ENCODE results near the gene SIRT3. TPM values are rescaled to one million over a fixed set of nuclear protein-coding genes. Genes with fewer than 3 reads are reported as not detected.

The SIRT3 gene
- total RNA-seq, 1 donor from 2014 or later, result 36.4 TPM

DNA sequence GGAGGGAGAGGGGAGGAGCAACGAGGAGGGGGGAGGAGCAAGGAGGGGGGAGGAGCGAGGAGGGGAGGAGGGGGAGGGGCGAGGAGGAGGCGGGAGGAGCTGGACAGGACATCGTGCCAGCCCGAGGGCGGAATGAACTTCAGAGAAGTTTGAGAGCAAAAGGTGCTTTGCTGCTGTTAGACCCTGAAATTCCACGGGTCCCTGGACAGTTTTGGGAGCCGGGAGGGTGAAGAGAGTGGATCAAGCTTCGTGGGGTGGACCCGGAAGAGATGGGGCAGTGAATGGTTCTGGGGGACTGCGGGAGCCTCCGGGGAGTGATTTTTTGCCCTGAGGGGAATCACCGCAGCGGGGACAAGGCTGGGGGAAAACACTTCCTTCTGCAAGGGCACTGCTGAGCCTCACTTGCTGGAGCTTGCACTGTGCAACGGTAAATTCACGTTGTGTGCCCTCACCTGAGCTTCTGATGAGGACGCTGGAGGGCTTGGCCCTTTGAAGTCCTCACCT lies 31.4 kb upstream of the SIRT3 start:
- peaks cover 46% of the 10 kb centered on the region for H3K27me3 ChIP-seq (ENCODE audit: low read depth)
- H3K9me3 ChIP-seq (replicated peaks), result peaks cover 12% of the 10 kb centered on the region
- TF ChIP-seq, protein P1, sequence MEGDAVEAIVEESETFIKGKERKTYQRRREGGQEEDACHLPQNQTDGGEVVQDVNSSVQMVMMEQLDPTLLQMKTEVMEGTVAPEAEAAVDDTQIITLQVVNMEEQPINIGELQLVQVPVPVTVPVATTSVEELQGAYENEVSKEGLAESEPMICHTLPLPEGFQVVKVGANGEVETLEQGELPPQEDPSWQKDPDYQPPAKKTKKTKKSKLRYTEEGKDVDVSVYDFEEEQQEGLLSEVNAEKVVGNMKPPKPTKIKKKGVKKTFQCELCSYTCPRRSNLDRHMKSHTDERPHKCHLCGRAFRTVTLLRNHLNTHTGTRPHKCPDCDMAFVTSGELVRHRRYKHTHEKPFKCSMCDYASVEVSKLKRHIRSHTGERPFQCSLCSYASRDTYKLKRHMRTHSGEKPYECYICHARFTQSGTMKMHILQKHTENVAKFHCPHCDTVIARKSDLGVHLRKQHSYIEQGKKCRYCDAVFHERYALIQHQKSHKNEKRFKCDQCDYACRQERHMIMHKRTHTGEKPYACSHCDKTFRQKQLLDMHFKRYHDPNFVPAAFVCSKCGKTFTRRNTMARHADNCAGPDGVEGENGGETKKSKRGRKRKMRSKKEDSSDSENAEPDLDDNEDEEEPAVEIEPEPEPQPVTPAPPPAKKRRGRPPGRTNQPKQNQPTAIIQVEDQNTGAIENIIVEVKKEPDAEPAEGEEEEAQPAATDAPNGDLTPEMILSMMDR (IDR thresholded peaks at IDR 0.05; ENCODE audit: borderline replicate concordance), result no peak
- DNase-seq, result peak; percentile 52
- intact Hi-C loops (cut with micrococcal nuclease), result no loop called here
- peak overlapping the region; percentile 66 for H3K27ac ChIP-seq (replicated peaks)
- H3K36me3 ChIP-seq, result no peaks in the 10 kb centered on the region
- H3K4me1 ChIP-seq, result no peaks in the 10 kb centered on the region
- peak overlapping the region; percentile 48 for H3K4me3 ChIP-seq

DNA sequence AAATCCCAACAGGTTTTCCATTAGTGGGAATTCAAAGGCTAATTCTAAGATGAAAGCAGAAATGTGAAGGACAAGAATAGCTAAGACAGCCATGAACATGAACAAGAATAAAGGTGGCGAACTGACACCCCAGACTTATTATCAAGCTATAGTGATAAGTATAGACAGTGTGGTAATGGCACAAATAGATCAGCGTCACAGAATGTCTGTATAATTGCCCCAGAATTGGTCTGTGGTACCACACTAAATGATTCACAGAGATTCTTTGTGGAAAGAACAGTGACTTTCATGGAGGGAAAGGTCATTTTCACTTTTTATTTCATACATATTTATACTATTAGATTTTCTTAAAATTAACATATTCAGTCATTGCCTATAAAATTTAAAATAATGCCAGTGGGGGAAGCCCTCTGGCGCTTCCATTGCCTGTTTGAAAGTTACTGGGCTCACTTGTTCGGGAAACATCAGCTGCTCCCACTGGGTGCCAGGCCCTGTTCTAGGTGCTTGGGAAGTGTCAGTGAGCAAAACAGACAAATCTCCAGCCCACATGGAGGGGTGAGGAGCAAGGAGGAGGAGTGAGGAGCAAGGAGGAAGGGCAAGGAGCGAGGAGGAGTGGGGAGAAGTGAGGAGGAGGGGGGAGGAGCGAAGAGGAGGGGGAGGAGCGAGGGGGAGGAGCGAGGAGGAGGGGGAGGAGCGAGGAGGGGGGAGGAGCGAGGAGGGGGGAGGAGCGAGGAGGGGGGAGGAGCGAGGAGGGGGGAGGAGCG lies 30.7 kb upstream of the SIRT3 start:
- Histone ChIP-seq H3K27ac (replicated peaks) (no peak overlapping the region), H3K4me3 (no peak overlapping the region), H3K27me3 (ENCODE audit: low read depth) (peaks cover 39% of the 10 kb centered on the region), H3K9me3 (replicated peaks) (peaks cover 12% of the 10 kb centered on the region), H3K36me3 (no peaks in the 10 kb centered on the region), H3K4me1 (no peaks in the 10 kb centered on the region)
- DNase-seq, result no peak
- TF ChIP-seq, protein P1 (IDR thresholded peaks at IDR 0.05; ENCODE audit: borderline replicate concordance), result no peak
- intact Hi-C loops (cut with micrococcal nuclease), result no loop called here

DNA sequence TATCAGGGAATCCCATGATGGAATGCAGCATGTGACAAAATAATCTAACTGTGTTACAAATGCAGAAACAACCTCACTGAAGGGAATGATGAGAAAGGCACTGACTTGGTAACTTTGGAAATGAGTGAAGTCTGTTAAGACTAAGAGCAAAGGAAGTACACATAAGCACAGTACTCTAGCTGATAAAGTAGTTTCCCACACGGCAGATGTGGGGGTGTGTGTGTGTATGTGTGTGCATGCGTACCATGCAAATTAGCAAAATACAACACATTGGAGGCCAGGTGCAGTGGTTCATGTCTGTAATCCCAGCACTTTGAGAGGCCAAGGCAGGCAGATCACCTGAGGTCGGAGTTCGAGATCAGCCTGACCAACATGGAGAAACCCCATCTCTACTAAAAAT lies 25.5 kb upstream of the SIRT3 start:
- DNase-seq, result no peak
- Histone ChIP-seq H3K9me3 (replicated peaks) (peaks cover 20% of the 10 kb centered on the region), H3K27ac (replicated peaks) (no peak overlapping the region), H3K36me3 (no peaks in the 10 kb centered on the region), H3K27me3 (ENCODE audit: low read depth) (peaks cover 11% of the 10 kb centered on the region), H3K4me1 (no peaks in the 10 kb centered on the region), H3K4me3 (no peak overlapping the region)
- TF ChIP-seq, protein P1 (IDR thresholded peaks at IDR 0.05; ENCODE audit: borderline replicate concordance), result no peak
- intact Hi-C loops (cut with micrococcal nuclease), result no loop called here

DNA sequence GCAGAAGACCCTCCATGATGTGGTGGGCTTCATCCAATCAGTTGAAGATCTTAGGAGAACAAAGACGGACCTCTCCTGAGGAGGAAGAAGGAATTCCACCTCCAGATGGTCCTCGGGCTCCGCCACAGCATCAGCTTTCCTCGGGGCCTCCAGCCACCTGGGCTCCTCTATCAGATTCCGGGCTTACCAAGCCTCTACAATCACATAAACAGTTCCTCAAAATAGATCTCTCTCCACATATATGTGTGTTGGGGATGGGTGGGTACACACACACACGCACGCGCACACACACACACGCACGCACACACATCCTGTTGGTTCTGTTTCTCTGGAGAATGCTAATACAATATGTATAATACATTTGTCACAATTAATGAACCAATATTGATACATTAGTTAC lies 23.3 kb upstream of the SIRT3 start:
- H3K27ac ChIP-seq (replicated peaks), result no peak overlapping the region
- no peaks in the 10 kb centered on the region for H3K36me3 ChIP-seq
- H3K27me3 ChIP-seq (ENCODE audit: low read depth), result peaks cover 11% of the 10 kb centered on the region
- H3K4me3 ChIP-seq, result no peak overlapping the region
- no peaks in the 10 kb centered on the region for H3K4me1 ChIP-seq
- no peak for DNase-seq
- intact Hi-C loops (cut with micrococcal nuclease), result no loop called here
- TF ChIP-seq, protein P1 (IDR thresholded peaks at IDR 0.05; ENCODE audit: borderline replicate concordance), result no peak
- H3K9me3 ChIP-seq (replicated peaks), result peaks cover 8% of the 10 kb centered on the region

DNA sequence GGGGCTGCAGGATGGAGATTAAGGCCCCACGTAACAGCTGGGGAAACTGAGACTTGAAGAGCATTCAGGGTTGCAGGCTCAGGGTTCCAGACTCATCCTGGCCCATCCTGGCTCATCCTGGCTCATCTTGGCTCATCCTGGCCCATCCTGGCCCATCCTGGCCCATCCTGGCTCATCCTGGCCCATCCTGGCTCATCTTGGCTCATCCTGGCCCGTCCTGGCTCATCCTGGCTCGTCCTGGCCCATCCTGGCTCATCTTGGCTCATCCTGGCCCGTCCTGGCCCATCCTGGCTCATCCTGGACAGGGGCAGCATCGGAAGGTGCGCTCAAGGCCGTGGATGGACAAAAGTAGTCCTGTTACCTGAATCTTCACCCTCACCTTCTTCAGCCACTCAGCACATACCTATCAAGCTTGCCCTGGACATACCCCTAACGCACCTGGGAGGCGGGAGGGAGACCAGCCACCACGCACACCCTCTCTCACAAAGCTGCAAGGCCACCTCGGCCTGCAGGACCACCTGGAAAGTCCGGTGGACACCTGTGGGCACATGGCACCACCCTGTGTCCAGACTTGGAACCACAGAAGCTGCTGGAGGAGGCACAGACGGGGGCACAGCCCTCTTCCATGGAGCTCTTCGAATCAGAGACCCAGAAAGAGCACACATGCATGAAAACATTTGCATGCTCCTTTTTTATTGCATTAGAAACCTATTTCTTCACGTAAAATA lies 21.8 kb upstream of the SIRT3 start:
- intact Hi-C loops (cut with micrococcal nuclease), result no loop called here
- Histone ChIP-seq H3K4me3 (no peak overlapping the region), H3K27ac (replicated peaks) (no peak overlapping the region), H3K27me3 (ENCODE audit: low read depth) (peaks cover 11% of the 10 kb centered on the region), H3K4me1 (no peaks in the 10 kb centered on the region), H3K36me3 (peaks cover 11% of the 10 kb centered on the region), H3K9me3 (replicated peaks) (peaks cover 8% of the 10 kb centered on the region)
- no peak for DNase-seq
- TF ChIP-seq, protein P1 (IDR thresholded peaks at IDR 0.05; ENCODE audit: borderline replicate concordance), result peak; percentile 39

Data from left ventricle myocardium inferior (tissue), 1 donor.